Suprapubic skin (tissue), 4 donors: Measurements from ENCODE around the gene CSH2. TPM values are rescaled to one million over a fixed set of nuclear protein-coding genes. Genes with fewer than 3 reads are reported as not detected.
"Not testable (repeated sequence)": the region's sequence is repeated elsewhere in the genome, so short reads cannot be mapped to it uniquely, and the experiment has no call there.

Experiments
- DNase-seq, 2 donors: peaks; one replicate each; pipeline ENCODE4 v3.0.0-alpha.2; 2019; ENCODE audit warnings: low spot score in 2 of 2
- H3K27ac ChIP-seq: fragments of 200-600 bp; sonication (generic); one replicate; pipeline ENCODE4 v1.5.1; 2019
- H3K27me3 ChIP-seq: fragments of 200-600 bp; sonication (generic); one replicate; pipeline ENCODE4 v1.5.1; 2019
- H3K36me3 ChIP-seq: fragments of 200-600 bp; sonication (generic); one replicate; pipeline ENCODE4 v1.5.1; 2019
- H3K4me1 ChIP-seq: fragments of 200-600 bp; sonication (generic); one replicate; pipeline ENCODE4 v1.5.1; 2019
- H3K4me3 ChIP-seq: fragments of 200-600 bp; sonication (generic); one replicate; pipeline ENCODE4 v1.5.1; 2019; ENCODE audit warnings: mild to moderate bottlenecking
- H3K9me3 ChIP-seq: fragments of 200-600 bp; sonication (generic); one replicate; pipeline ENCODE4 v1.5.1; 2019
- EP300 ChIP-seq: sonication (generic); formaldehyde crosslinking; IDR thresholded peaks from one replicate; pipeline ENCODE4 v1.6.1; 2017; ENCODE audit warnings: antibody characterized with exemption
- POLR2A ChIP-seq, 2 donors: fragments of 450-650 bp; IDR thresholded peaks; one replicate each; pipeline ENCODE4 v1.6.1; 2017; ENCODE audit warnings: antibody characterized with exemption in 2 of 2, mild to moderate bottlenecking in 2 of 2, moderate library complexity in 2 of 2
- POLR2AphosphoS5 ChIP-seq, 3 donors: sonication (generic); formaldehyde crosslinking; IDR thresholded peaks; one replicate each; pipeline ENCODE4 v1.6.1; 2017; ENCODE audit warnings: antibody characterized with exemption in 3 of 3
- WGBS: methylation state at CpG from one replicate; pipeline ENCODE4 v1.1.5; 2018; 5-methylcytosine and 5-hydroxymethylcytosine counted together
- total RNA-seq, 4 donors: library from RNA; depleted of rRNA; stranded (reverse); fragments of >200 nt; gene quantifications; one replicate each; pipeline ENCODE4 v1.1.0, GENCODE V29; 2016
- TF ChIP-seq, protein P1 (sequence below), 2 donors: fragments of 200-600 bp in 1 of 2; fragments of 450-650 bp in 1 of 2; sonication (generic) in 1 of 2; IDR thresholded peaks; one replicate each; pipeline ENCODE4 v1.5.1; 2016 to 2019; ENCODE audit warnings: antibody characterized with exemption in 2 of 2, mild to moderate bottlenecking in 1 of 2, moderate library complexity in 1 of 2

CSH2 gene
- total RNA-seq, 4 donors from 2014 or later, result not detected

DNA sequence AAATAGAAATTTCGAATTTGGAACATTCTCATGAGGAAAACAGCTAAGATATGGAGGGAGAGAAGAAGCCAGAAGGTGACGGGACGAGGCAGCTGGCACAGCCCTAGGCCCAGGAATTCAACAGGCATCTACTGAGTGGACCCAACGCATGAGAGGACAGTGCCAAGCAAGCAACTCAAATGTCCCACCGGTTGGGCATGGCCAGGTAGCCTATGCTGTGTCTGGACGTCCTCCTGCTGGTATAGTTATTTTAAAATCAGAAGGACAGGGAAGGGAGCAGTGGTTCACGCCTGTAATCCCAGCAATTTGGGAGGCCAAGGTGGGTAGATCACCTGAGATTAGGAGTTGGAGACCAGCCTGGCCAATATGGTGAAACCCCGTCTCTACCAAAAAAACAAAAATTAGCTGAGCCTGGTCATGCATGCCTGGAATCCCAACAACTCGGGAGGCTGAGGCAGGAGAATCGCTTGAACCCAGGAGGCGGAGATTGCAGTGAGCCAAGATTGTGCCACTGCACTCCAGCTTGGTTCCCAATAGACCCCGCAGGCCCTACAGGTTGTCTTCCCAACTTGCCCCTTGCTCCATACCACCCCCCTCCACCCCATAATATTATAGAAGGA is 43.2 kb upstream of the CSH2 start:
- no peak for TF ChIP-seq POLR2AphosphoS5 (IDR thresholded peaks at IDR 0.05)
- Histone ChIP-seq H3K9me3 (no peaks in the 10 kb centered on the region), H3K4me1 (peaks cover 4% of the 10 kb centered on the region), H3K27ac (no peak overlapping the region), H3K4me3 (no peak overlapping the region), H3K36me3 (no peaks in the 10 kb centered on the region), H3K27me3 (no peaks in the 10 kb centered on the region)
- WGBS, result 78% methylated on average over 12 of the region's 12 CpGs
- DNase-seq, result peak in 1 of 2 donors; percentile 27

DNA sequence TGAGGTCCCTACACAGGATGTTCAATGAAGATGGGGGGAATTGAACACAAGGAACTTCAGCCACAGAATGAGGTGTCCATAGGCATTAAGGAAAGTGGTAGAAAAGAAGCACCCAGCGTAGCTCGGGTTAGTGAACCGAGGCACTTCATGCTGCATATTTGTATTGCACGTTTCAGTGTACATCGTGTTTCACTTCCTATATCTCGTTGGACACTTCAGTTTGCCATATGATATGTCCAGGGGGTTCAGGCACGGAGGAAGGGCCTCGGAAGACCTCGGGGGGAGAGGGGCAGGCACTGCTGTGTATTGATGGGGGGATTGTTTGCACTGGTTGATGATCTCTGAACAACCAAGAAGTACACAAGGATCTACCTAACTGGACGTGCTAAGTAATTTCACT is 42.3 kb upstream of the CSH2 start:
- not testable (repeated sequence) for H3K27me3 ChIP-seq, H3K36me3 ChIP-seq, H3K4me1 ChIP-seq, H3K9me3 ChIP-seq, H3K27ac ChIP-seq, H3K4me3 ChIP-seq
- DNase-seq, result peak in 1 of 2 donors; percentile 20
- WGBS, result 76% methylated on average over 10 of the region's 10 CpGs

DNA sequence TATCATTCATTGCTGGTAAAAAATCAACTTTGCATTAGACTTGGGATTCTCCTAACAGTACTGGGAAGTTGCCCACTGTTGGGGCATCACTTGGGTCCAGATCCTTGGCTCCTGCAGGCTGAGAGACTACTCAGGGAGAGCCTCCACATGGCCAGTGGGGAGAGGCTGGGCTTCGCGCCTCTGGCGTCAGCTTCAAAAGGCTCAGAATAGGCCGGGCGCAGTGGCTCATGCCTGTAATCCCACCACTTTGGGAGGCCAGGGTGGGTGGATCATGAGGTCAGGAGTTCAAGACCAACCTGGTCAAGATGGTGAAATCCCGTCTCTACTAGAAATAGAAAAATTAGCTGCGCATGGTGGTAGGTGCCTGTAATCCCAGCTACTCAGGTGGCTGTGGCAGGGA is 41.0 kb upstream of the CSH2 start:
- Histone ChIP-seq H3K27me3 (no peaks in the 10 kb centered on the region), H3K36me3 (no peaks in the 10 kb centered on the region), H3K4me1 (peaks cover 4% of the 10 kb centered on the region), H3K4me3 (no peak overlapping the region), H3K9me3 (no peaks in the 10 kb centered on the region), H3K27ac (no peak overlapping the region)
- 92% methylated on average over 7 of the region's 7 CpGs for WGBS
- TF ChIP-seq POLR2AphosphoS5 (IDR thresholded peaks at IDR 0.05) (no peak), POLR2A (IDR thresholded peaks at IDR 0.05) (no peak), EP300 (no peak)
- TF ChIP-seq, protein P1, sequence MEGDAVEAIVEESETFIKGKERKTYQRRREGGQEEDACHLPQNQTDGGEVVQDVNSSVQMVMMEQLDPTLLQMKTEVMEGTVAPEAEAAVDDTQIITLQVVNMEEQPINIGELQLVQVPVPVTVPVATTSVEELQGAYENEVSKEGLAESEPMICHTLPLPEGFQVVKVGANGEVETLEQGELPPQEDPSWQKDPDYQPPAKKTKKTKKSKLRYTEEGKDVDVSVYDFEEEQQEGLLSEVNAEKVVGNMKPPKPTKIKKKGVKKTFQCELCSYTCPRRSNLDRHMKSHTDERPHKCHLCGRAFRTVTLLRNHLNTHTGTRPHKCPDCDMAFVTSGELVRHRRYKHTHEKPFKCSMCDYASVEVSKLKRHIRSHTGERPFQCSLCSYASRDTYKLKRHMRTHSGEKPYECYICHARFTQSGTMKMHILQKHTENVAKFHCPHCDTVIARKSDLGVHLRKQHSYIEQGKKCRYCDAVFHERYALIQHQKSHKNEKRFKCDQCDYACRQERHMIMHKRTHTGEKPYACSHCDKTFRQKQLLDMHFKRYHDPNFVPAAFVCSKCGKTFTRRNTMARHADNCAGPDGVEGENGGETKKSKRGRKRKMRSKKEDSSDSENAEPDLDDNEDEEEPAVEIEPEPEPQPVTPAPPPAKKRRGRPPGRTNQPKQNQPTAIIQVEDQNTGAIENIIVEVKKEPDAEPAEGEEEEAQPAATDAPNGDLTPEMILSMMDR (IDR thresholded peaks at IDR 0.05), result no peak
- DNase-seq, result peak in 1 of 2 donors; percentile 39

DNA sequence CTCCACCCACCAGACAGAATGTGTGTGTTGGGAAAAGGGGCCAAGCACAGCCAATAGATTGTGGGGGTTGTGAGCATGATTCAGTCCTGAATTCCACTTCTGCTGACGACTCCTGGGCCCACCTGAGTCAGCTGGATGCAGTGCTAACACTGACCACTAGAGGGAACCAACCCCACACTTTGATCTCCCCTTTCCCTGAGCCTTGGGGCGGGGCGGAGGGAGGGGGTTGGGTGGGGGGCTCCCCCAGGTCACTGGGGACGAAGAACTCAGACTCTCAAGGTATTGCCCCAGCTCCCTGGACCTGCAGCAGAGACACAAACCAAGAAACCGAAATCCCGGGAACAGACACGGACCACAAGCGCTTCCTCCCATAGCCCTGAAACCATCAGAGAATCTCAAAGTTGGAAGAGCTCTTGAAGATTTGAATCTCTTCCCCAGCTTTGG is 38.2 kb upstream of the CSH2 start:
- WGBS, result 47% methylated on average over 6 of the region's 8 CpGs
- Histone ChIP-seq H3K4me3 (no peak overlapping the region), H3K27me3 (no peaks in the 10 kb centered on the region), H3K27ac (no peak overlapping the region), H3K36me3 (no peaks in the 10 kb centered on the region), H3K9me3 (no peaks in the 10 kb centered on the region), H3K4me1 (no peaks in the 10 kb centered on the region)
- peak in 1 of 2 donors; percentile 70 for DNase-seq
- TF ChIP-seq, protein P1 (IDR thresholded peaks at IDR 0.05), result peak; percentile 39 to 90
- TF ChIP-seq POLR2AphosphoS5 (IDR thresholded peaks at IDR 0.05), result no peak

DNA sequence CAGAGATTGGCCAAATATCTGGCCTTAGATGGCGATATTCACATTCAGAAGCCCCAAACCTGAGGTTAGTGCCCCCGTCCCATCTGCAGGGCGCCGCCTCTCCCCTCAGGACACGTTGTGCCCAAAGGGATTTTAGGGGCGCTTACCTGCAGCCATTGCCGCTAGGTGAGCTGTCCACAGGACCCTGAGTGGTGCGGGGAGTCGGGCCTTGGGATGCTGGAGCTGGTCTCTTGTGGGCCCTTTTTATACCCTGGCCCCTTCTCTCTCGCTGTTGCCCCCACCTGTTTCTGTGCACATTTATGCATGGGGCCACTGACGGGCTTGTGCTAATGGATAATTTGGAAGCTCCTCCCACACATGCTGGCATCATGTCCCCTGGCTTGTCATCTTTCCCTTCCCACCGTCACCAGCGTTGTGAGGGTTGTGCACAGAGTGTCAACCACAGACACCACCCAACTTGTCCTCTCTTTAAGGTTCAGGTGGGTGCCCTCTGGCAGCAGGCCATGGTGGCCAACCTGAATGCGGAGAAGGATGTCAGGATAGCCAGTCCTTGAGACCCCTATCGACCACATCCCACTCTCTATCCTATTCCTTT is 37.7 kb upstream of the CSH2 start, which contains the start of gene CSHL1:
Gene CSHL1 (minus strand): TSS at position 218 of the 595 bp plus-strand sequence. CDS start 62 bp downstream, at position 156.
- TF ChIP-seq POLR2A (IDR thresholded peaks at IDR 0.05) (no peak), POLR2AphosphoS5 (IDR thresholded peaks at IDR 0.05) (no peak), EP300 (no peak)
- TF ChIP-seq, protein P1 (IDR thresholded peaks at IDR 0.05), result no peak
- peak in 1 of 2 donors; percentile 48 for DNase-seq
- 66% methylated on average over 15 of the region's 15 CpGs for WGBS
- H3K9me3 ChIP-seq, result no peaks in the 10 kb centered on the region
- no peaks in the 10 kb centered on the region for H3K36me3 ChIP-seq
- no peaks in the 10 kb centered on the region for H3K4me1 ChIP-seq
- H3K27me3 ChIP-seq, result no peaks in the 10 kb centered on the region
- no peak within 1 kb of the TSS for H3K4me3 ChIP-seq
- no peak within 1 kb of the TSS for H3K27ac ChIP-seq

DNA sequence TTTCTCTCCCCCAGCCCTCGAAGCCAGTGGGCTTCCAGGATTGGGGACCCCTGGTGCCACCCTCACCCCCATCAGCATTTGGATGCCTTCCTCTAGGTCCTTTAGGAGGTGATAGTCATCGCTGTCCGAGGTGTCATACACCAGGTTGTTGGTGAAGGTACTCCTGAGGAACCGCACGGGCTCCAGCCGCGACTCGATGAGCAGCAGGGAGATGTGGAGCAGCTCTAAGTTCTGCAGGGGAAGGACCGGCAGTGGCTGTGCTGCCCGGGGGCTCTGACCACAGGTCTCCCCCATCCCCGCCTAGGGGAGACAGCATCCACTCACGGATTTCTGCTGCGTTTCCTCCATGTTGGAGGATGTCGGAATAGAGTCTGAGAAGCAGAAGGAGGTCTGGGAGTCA is 36.6 kb upstream of the CSH2 start:
- peak in 1 of 2 donors; percentile 44 for DNase-seq
- WGBS, result 80% methylated on average over 14 of the region's 14 CpGs
- Histone ChIP-seq H3K9me3 (no peaks in the 10 kb centered on the region), H3K36me3 (no peaks in the 10 kb centered on the region), H3K4me3 (no peak overlapping the region), H3K4me1 (no peaks in the 10 kb centered on the region), H3K27me3 (no peaks in the 10 kb centered on the region), H3K27ac (no peak overlapping the region)
- TF ChIP-seq POLR2AphosphoS5 (IDR thresholded peaks at IDR 0.05) (no peak), EP300 (no peak), POLR2A (IDR thresholded peaks at IDR 0.05) (no peak)
- TF ChIP-seq, protein P1 (IDR thresholded peaks at IDR 0.05), result no peak

DNA sequence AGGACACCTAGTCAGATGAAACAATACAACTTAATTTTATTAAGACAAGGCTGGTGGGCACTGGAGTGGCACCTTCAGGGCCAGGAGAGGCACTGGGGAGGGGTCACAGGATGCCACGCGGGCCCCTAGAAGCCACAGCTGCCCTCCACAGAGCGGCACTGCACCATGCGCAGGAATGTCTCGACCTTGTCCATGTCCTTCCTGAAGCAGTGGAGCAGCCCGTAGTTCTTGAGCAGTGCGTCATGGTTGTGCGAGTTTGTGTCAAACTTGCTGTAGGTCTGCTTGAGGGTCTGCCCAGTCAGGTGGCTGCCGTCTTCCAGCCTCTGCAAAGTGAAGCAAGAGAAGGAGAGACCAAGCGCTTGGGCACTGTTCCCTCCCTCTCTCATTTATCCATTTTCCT is 36.1 kb upstream of the CSH2 start:
- not testable (repeated sequence) for H3K36me3 ChIP-seq, H3K4me3 ChIP-seq, H3K27ac ChIP-seq, H3K9me3 ChIP-seq, H3K4me1 ChIP-seq, H3K27me3 ChIP-seq
- WGBS, result 85% methylated on average over 5 of the region's 10 CpGs
- DNase-seq, result peak in 1 of 2 donors; percentile 32

DNA sequence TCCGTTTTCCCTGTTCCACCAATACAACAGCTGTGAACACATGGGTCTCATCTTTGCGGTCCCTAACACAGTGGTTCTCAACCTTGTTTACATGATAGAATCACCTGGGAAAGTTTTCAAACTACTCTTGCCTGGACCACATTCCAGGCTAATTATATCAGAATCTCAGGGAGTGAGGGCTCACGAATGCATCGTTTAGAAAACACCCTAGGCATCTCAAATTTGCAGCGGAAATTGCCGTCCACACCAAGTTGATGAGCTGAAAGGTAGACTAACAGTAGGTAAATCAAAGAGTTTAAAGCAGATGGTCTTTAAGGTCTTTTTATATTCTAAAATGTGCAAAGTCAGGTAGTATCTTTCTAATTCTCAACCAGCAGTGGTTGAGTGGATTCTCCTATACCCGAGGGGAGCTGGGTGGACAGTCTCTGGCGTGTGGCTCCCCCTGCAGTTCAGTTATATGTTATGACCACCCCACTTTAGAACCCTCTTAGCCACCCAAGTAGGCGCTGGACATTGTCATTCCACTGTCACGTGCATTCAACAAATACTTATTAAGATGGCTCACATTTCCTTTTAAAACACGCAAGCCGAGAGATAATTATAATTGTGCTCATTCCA is 33.8 kb upstream of the CSH2 start:
- H3K4me3 ChIP-seq, H3K36me3 ChIP-seq, H3K27ac ChIP-seq, H3K27me3 ChIP-seq, H3K9me3 ChIP-seq, H3K4me1 ChIP-seq: not testable (repeated sequence)
- DNase-seq, result peak in 1 of 2 donors; percentile 39
- 48% methylated on average over 12 of the region's 12 CpGs for WGBS

DNA sequence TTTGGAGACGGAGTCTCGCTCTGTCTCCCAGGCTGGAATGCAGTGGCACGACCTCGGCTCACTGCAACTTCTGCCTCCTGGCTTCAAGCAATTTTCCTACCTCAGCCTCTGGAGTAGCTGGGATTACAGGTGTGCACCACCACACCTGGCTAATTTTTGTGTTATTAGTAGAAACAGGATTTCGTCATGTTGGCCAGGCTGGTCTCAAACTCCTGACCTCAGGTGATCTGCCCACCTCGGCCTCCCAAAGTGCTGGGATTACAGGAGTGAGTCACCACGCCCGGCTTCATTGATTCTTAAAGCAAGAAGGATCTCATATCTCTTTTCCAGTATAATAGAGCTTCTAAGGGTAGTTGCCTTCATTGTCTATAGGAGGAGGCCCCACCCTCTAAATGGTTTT is 31.3 kb upstream of the CSH2 start:
- WGBS, result 89% methylated on average over 8 of the region's 8 CpGs
- H3K36me3 ChIP-seq, H3K27me3 ChIP-seq, H3K4me1 ChIP-seq, H3K4me3 ChIP-seq, H3K9me3 ChIP-seq, H3K27ac ChIP-seq: not testable (repeated sequence)
- DNase-seq, result peak in 1 of 2 donors; percentile 32
